Transverse colon (tissue), 4 donors: ENCODE results near the gene TTLL5. TPM values are rescaled to one million over a fixed set of nuclear protein-coding genes. Genes with fewer than 3 reads are reported as not detected.

Experiments
- DNase-seq: peaks from one replicate; pipeline ENCODE4 v3.0.0-alpha.2; 2019
- H3K27ac ChIP-seq, 4 donors: fragments of 200-600 bp; sonication (generic); 2 replicates each; pipeline ENCODE4 v1.5.1; 2016 to 2018; ENCODE audit warnings: inconsistent platforms in 4 of 4
- H3K27me3 ChIP-seq: fragments of 200-600 bp; sonication (generic); 2 replicates; pipeline ENCODE4 v1.5.1; 2017; ENCODE audit warnings: inconsistent platforms
- H3K36me3 ChIP-seq, 4 donors: fragments of 200-600 bp; sonication (generic); 2 replicates each; pipeline ENCODE4 v1.5.1; 2017 to 2019; ENCODE audit warnings: inconsistent platforms in 4 of 4
- H3K4me1 ChIP-seq, 4 donors: fragments of 200-600 bp; sonication (generic); 2 replicates each; pipeline ENCODE4 v1.5.1; 2017 to 2020; ENCODE audit warnings: inconsistent platforms in 4 of 4
- H3K4me3 ChIP-seq, 4 donors: fragments of 200-600 bp; sonication (generic); 1 replicate in 1 of 4; 2 replicates in 3 of 4; pipeline versions ENCODE4 v1.5.1 to v1.6.1; 2017 to 2019; ENCODE audit warnings: inconsistent platforms in 4 of 4
- H3K9me3 ChIP-seq, 2 donors: fragments of 200-600 bp; sonication (generic); 2 replicates each; pipeline ENCODE4 v1.5.1; 2017 to 2019; ENCODE audit warnings: inconsistent platforms in 2 of 2
- CTCF ChIP-seq, 5 experiments: fragments of 200-600 bp in 3 of 5; fragments of 450-650 bp in 2 of 5; sonication (generic) in 3 of 5; IDR thresholded peaks; 1 replicate in 2 of 5; 2 replicates in 3 of 5; pipeline ENCODE4 v1.5.1; 2016 to 2017; ENCODE audit warnings: antibody characterized with exemption in 5 of 5, inconsistent platforms in 3 of 5, mild to moderate bottlenecking in 2 of 5, moderate library complexity in 1 of 5
- EP300 ChIP-seq: sonication (generic); formaldehyde crosslinking; IDR thresholded peaks from one replicate; pipeline ENCODE4 v1.6.1; 2017; ENCODE audit warnings: antibody characterized with exemption, low read depth
- POLR2A ChIP-seq: fragments of 450-650 bp; IDR thresholded peaks from one replicate; pipeline ENCODE4 v1.6.1; 2016; ENCODE audit warnings: antibody characterized with exemption, mild to moderate bottlenecking, moderate library complexity
- POLR2AphosphoS5 ChIP-seq, 3 donors: sonication (generic); formaldehyde crosslinking; IDR thresholded peaks; one replicate each; pipeline ENCODE4 v1.6.1; 2016; ENCODE audit warnings: antibody characterized with exemption in 3 of 3
- WGBS, 2 donors: methylation state at CpG; one replicate each; pipeline ENCODE4 v1.1.5; 2018; ENCODE audit warnings: low coverage in 1 of 2; 5-methylcytosine and 5-hydroxymethylcytosine counted together
- in situ Hi-C, 4 donors: fragments of 200-750 bp; cut with MboI; loops; one replicate each; pipeline versions ENCODE4 v1.15.0 to v1.15.1; 2017; ENCODE audit warnings: low sequenced_read_pairs in 3 of 4, low pct_ligation_motif_present in 1 of 4, low pct_unique_long_range_greater_than_20kb in 1 of 4
- intact Hi-C: fragments of 100-400 bp; cut with DNase I; formaldehyde crosslinking; loops from one replicate; pipeline ENCODE4 v1.15.1; 2023; ENCODE audit warnings: low total_unique reads
- total RNA-seq, 4 donors: library from RNA; depleted of rRNA; stranded (reverse); fragments of >200 nt; gene quantifications; one replicate each; pipeline ENCODE4 v1.1.0, GENCODE V29; 2016

The TTLL5 gene
- total RNA-seq, 4 donors from 2014 or later: 16.1 to 264 (median 40.8) TPM

GRCh38 chr14:75990297-75990696 lies 329.3 kb downstream of the TTLL5 start:
- H3K27me3 ChIP-seq: no peaks in the 10 kb centered on the region
- H3K27ac ChIP-seq: peak overlapping the region in 1 of 4 donors; percentile 49
- peaks cover 6 to 16% (median 9%) of the 10 kb centered on the region in 4 donors for H3K4me1 ChIP-seq
- H3K4me3 ChIP-seq: no peak overlapping the region
- 95 to 100% methylated on average over 2 to 4 of the region's 4 CpGs for WGBS, 2 donors
- in situ Hi-C loops (no loop called here), intact Hi-C loops (no loop called here)
- no peaks in the 10 kb centered on the region for H3K36me3 ChIP-seq
- no peaks in the 10 kb centered on the region for H3K9me3 ChIP-seq
- DNase-seq: no peak
- TF ChIP-seq CTCF (IDR thresholded peaks at IDR 0.05) (no peak), EP300 (no peak), POLR2A (no peak), POLR2AphosphoS5 (IDR thresholded peaks at IDR 0.05) (no peak)

- H3K4me3 ChIP-seq: no peak overlapping the region
- peak overlapping the region; percentile 6 to 66 (median 38) for H3K27ac ChIP-seq
- TF ChIP-seq EP300: no peak
- peak in 2 of 3 donors; percentile 24 to 34 for TF ChIP-seq POLR2AphosphoS5 (IDR thresholded peaks at IDR 0.05)
- no peaks in the 10 kb centered on the region for H3K9me3 ChIP-seq
- intact Hi-C loops (no loop called here), in situ Hi-C loops (no loop called here)
- H3K4me1 ChIP-seq: peaks cover 0 to 10% (median 4%) of the 10 kb centered on the region in 4 donors
- DNase-seq: no peak
- no peaks in the 10 kb centered on the region for H3K36me3 ChIP-seq
- H3K27me3 ChIP-seq: no peaks in the 10 kb centered on the region
- 59 to 84% methylated on average over 4 of the region's 4 CpGs for WGBS, 2 donors
Measured at GRCh38 chr14:75991753-75992152, 330.7 kb downstream of the TTLL5 start.

GRCh38 chr14:75993567-75994041 lies 332.6 kb downstream of the TTLL5 start:
- Histone ChIP-seq H3K27me3 (no peaks in the 10 kb centered on the region), H3K27ac (peak overlapping the region in 2 of 4 donors; percentile 55 to 74), H3K4me1 (peaks cover 0 to 10% (median 2%) of the 10 kb centered on the region in 4 donors), H3K9me3 (no peaks in the 10 kb centered on the region), H3K36me3 (no peaks in the 10 kb centered on the region), H3K4me3 (no peak overlapping the region)
- WGBS, 2 donors: 45 to 58% methylated on average over 1 of the region's 1 CpG
- no peak for DNase-seq
- TF ChIP-seq EP300 (no peak), POLR2A (no peak), CTCF (IDR thresholded peaks at IDR 0.05) (no peak), POLR2AphosphoS5 (IDR thresholded peaks at IDR 0.05) (no peak)
- intact Hi-C loops (no loop called here), in situ Hi-C loops (no loop called here)

GRCh38 chr14:75995372-75996041 lies 334.5 kb downstream of the TTLL5 start:
- Histone ChIP-seq H3K27ac (peak overlapping the region; percentile 55 to 79 (median 72)), H3K4me3 (no peak overlapping the region), H3K4me1 (peaks cover 0 to 10% (median 2%) of the 10 kb centered on the region in 4 donors), H3K9me3 (no peaks in the 10 kb centered on the region), H3K27me3 (no peaks in the 10 kb centered on the region), H3K36me3 (peaks cover 0 to 2% (median 0%) of the 10 kb centered on the region in 4 donors)
- DNase-seq: peak; percentile 23
- TF ChIP-seq POLR2AphosphoS5 (IDR thresholded peaks at IDR 0.05) (peak in 1 of 3 donors; percentile 51), CTCF (IDR thresholded peaks at IDR 0.05) (no peak), POLR2A (no peak), EP300 (no peak)
- intact Hi-C loops (no loop called here), in situ Hi-C loops (no loop called here)
- WGBS, 2 donors: 74 to 83% methylated on average over 5 to 17 of the region's 17 CpGs
